ENCODE results near the gene LAPTM4A. TPM values are rescaled to one million over a fixed set of nuclear protein-coding genes. Genes with fewer than 3 reads are reported as not detected.

LAPTM4A gene
- total RNA-seq, 4 donors from 2014 or later: 27.3 to 65.0 (median 50.0) TPM

DNA sequence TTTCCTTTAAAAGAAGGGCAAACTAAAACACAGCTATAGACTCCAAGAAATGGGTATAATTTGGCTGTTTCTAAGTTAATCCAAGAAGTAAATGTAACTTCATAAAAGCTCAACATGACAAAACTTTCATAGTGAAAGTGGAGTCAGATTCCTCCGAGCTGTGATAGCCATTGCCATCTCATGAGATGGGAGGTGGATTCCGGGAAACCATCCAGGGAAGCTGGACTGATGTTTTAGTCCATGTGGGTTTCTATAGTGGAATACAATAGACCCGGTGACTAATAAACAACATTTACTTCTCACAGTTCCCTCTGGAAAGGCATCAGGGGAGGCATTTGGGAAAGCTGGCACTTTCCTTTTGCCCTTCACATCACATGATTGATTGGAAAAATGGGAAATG, 10.0 kb upstream of the LAPTM4A start:
- Histone ChIP-seq H3K4me1 (peaks cover 0 to 9% (median 0%) of the 10 kb centered on the region in 4 donors), H3K9me3 (no peaks in the 10 kb centered on the region), H3K36me3 (no peaks in the 10 kb centered on the region), H3K4me3 (no peak overlapping the region), H3K27me3 (no peaks in the 10 kb centered on the region), H3K27ac (no peak overlapping the region)
- no peak for DNase-seq
- TF ChIP-seq POLR2A (IDR thresholded peaks at IDR 0.05): no peak
- TF ChIP-seq, protein P1, sequence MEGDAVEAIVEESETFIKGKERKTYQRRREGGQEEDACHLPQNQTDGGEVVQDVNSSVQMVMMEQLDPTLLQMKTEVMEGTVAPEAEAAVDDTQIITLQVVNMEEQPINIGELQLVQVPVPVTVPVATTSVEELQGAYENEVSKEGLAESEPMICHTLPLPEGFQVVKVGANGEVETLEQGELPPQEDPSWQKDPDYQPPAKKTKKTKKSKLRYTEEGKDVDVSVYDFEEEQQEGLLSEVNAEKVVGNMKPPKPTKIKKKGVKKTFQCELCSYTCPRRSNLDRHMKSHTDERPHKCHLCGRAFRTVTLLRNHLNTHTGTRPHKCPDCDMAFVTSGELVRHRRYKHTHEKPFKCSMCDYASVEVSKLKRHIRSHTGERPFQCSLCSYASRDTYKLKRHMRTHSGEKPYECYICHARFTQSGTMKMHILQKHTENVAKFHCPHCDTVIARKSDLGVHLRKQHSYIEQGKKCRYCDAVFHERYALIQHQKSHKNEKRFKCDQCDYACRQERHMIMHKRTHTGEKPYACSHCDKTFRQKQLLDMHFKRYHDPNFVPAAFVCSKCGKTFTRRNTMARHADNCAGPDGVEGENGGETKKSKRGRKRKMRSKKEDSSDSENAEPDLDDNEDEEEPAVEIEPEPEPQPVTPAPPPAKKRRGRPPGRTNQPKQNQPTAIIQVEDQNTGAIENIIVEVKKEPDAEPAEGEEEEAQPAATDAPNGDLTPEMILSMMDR (IDR thresholded peaks at IDR 0.05): no peak

DNA sequence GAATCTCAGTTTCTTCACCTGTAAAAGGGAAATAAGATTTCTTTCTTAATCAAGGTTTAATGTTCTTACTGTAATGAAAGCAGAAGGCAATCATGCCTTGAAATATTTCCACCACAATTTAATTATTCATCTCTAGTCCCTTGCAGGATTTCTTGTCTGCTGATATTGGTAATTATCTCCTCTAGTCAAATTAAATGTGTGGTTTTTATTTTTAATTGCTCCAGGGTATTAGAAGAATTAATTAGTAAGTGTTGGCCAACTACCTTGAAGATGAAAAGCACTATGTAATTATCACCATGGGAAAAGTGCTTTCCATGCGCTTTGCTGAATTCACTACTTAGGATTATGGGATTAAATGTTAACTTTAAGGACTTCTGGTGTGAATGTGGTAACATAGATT, 8.7 kb upstream of the LAPTM4A start:
- TF ChIP-seq, protein P1 (IDR thresholded peaks at IDR 0.05): no peak
- no peak for TF ChIP-seq POLR2A (IDR thresholded peaks at IDR 0.05)
- H3K27ac ChIP-seq: no peak overlapping the region
- H3K36me3 ChIP-seq: no peaks in the 10 kb centered on the region
- H3K4me1 ChIP-seq: no peaks in the 10 kb centered on the region
- H3K9me3 ChIP-seq: no peaks in the 10 kb centered on the region
- DNase-seq: no peak
- H3K27me3 ChIP-seq: no peaks in the 10 kb centered on the region
- H3K4me3 ChIP-seq: no peak overlapping the region

DNA sequence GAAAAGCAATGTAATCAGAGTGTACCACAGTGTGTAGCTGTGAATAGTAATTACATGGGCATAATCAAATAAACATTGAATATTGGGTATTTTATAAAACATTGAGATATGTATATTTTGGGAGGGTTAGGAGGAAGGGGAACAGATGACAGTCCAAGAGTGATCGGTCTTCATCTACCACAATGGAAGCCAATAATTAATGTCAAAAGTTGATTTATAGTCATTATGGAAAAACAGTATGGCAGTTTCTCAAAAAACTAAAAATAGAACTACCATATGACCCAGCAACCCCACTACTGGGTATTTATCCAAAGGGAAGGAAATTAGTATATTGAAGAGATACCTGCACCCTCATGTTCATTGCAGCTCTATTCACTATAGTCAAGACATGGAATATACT, 5.8 kb upstream of the LAPTM4A start:
- no peak for TF ChIP-seq POLR2A (IDR thresholded peaks at IDR 0.05)
- TF ChIP-seq, protein P1 (IDR thresholded peaks at IDR 0.05): no peak
- Histone ChIP-seq H3K36me3 (no peaks in the 10 kb centered on the region), H3K27me3 (no peaks in the 10 kb centered on the region), H3K27ac (no peak overlapping the region), H3K4me1 (peaks cover 0 to 7% (median 0%) of the 10 kb centered on the region in 4 donors), H3K4me3 (no peak overlapping the region), H3K9me3 (no peaks in the 10 kb centered on the region)
- DNase-seq: no peak

DNA sequence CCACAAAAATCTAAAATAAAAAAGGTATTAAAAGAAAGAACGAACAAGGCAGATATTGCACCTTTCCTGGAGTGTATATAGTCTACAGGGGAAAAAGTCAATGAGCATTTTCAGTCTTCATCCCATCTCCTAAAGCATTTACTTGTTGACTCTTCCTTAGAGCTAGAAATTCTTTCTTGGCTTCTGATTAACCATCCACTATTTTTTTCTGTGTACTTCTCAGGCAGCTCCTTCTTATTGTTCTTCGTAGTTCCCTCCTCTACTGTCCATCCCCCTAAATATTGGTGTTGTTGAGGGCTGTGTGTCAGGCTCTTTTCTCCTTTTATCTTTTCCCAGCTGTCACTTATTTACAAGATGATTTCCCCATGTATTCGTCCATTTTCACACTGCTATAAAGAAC, 3.5 kb upstream of the LAPTM4A start:
- H3K27ac ChIP-seq: no peak overlapping the region
- H3K4me3 ChIP-seq: no peak overlapping the region
- no peak for TF ChIP-seq POLR2A (IDR thresholded peaks at IDR 0.05)
- TF ChIP-seq, protein P1 (IDR thresholded peaks at IDR 0.05): no peak

DNA sequence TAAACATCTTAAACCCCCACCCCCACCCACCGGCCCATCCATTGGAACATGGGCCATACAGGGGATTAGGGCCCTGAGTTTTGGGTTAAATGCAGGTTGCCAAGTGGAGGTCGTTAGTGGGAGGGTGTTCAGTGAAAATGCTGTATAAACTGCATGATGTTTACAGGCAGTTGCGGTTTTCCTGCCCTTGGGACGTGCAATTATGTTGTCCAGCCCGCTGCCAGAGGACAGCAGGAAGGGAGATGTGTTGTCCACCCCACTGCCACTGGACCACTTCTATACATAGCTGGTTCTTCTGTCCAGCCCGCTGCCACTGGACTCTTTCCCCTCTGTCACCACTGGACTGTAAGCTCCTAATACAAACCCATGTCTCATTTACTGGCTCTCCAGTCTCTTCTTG, 2.7 kb upstream of the LAPTM4A start:
- Histone ChIP-seq H3K4me1 (peaks cover 0 to 17% (median 1%) of the 10 kb centered on the region in 4 donors), H3K27me3 (no peaks in the 10 kb centered on the region), H3K9me3 (no peaks in the 10 kb centered on the region), H3K27ac (no peak overlapping the region), H3K36me3 (no peaks in the 10 kb centered on the region), H3K4me3 (no peak overlapping the region)
- TF ChIP-seq POLR2A (IDR thresholded peaks at IDR 0.05): no peak
- TF ChIP-seq, protein P1 (IDR thresholded peaks at IDR 0.05): no peak
- DNase-seq: no peak

More for the DNA sequence above, 3.5 kb upstream of the LAPTM4A start:
- Histone ChIP-seq H3K36me3 (no peaks in the 10 kb centered on the region), H3K27me3 (no peaks in the 10 kb centered on the region), H3K4me1 (peaks cover 0 to 9% (median 0%) of the 10 kb centered on the region in 4 donors), H3K9me3 (no peaks in the 10 kb centered on the region)
- DNase-seq: no peak

DNA sequence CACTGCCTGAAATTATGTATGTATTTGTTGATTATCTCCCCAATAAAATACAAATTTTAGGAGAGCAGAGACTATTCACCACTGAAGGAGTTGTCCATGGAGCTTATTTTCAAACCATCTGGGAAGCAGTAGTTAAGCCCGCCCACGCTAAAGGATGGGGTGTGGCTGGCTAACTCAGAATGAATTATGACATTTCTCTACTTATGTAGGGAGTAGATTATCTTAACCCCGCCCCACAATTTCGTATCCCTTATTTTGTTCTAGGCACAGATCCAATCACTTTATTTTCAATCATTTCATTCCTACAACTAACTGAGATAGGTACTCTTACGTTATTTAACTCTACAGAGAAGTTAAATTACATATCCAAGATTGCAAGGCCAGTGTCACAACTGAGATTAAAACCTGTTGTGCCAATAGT, 1.4 kb upstream of the LAPTM4A start:
- Histone ChIP-seq H3K27ac (peak overlapping the region in 3 of 4 donors; percentile 92 to 98 (median 94)), H3K9me3 (no peaks in the 10 kb centered on the region), H3K4me1 (peaks cover 0 to 30% (median 2%) of the 10 kb centered on the region in 4 donors), H3K36me3 (no peaks in the 10 kb centered on the region), H3K27me3 (no peaks in the 10 kb centered on the region), H3K4me3 (peak overlapping the region in 2 of 4 donors; percentile 79 to 82)
- TF ChIP-seq POLR2A (IDR thresholded peaks at IDR 0.05): no peak
- TF ChIP-seq, protein P1 (IDR thresholded peaks at IDR 0.05): no peak
- peak in 2 of 3 donors; percentile 56 to 81 for DNase-seq

Measured in Peyer's patch (tissue), 4 donors.